ENCODE data around the gene MGAT1. TPM values are rescaled to one million over a fixed set of nuclear protein-coding genes. Genes with fewer than 3 reads are reported as not detected.
"Not testable (repeated sequence)": the region's sequence is repeated elsewhere in the genome, so short reads cannot be mapped to it uniquely, and the experiment has no call there.

Gene MGAT1
- total RNA-seq, 1 donor from 2014 or later, result 124 TPM

- peak; percentile 92 for DNase-seq
These were observed 18.0 kb downstream of the MGAT1 start for GRCh38 chr5:180784497-180785097.

- no peak for DNase-seq
These were observed 19.1 kb downstream of the MGAT1 start for GRCh38 chr5:180783340-180784052.

GRCh38 chr5:180782748-180783147 is 19.9 kb downstream of the MGAT1 start:
- no peak for DNase-seq

- DNase-seq, result not testable (repeated sequence)
These were observed 20.7 kb downstream of the MGAT1 start for GRCh38 chr5:180781900-180782326.

GRCh38 chr5:180779985-180780610 is 22.5 kb downstream of the MGAT1 start:
- DNase-seq, result no peak

- DNase-seq, result no peak
These were observed 25.1 kb downstream of the MGAT1 start for GRCh38 chr5:180777475-180777874.

- no peak for DNase-seq
These were observed 26.2 kb downstream of the MGAT1 start for GRCh38 chr5:180776376-180776775.

GRCh38 chr5:180775624-180776023 is 27.0 kb downstream of the MGAT1 start:
- no peak for DNase-seq

- no peak for DNase-seq
These were observed 30.8 kb downstream of the MGAT1 start for GRCh38 chr5:180771839-180772238.

- DNase-seq, result no peak
These were observed 32.8 kb downstream of the MGAT1 start for GRCh38 chr5:180769821-180770220.

- no peak for DNase-seq
These were observed 47.0 kb downstream of the MGAT1 start for GRCh38 chr5:180755601-180756000.

- DNase-seq, result no peak
These were observed 58.4 kb downstream of the MGAT1 start for GRCh38 chr5:180744253-180744652.

GRCh38 chr5:180742727-180743126 is 59.9 kb downstream of the MGAT1 start:
- DNase-seq, result no peak

- DNase-seq, result not testable (repeated sequence)
These were observed 61.7 kb downstream of the MGAT1 start for GRCh38 chr5:180740953-180741352.

GRCh38 chr5:180739958-180740357 is 62.6 kb downstream of the MGAT1 start, which contains the start of gene OR2Y1:
OR2Y1 (minus strand) TSS chr5:180740058; CDS start chr5:180740058, 0 bp downstream.
- no peak for DNase-seq

- DNase-seq, result no peak
These were observed 63.3 kb downstream of the MGAT1 start for GRCh38 chr5:180739271-180739670.

- no peak for DNase-seq
These were observed 66.1 kb downstream of the MGAT1 start for GRCh38 chr5:180736536-180736935.

Other genes starting within 250 kb of the MGAT1 start
- 0.74 and 0.85 TPM in 2 replicates for gene SCGB3A1, start 211.3 kb downstream of the MGAT1 start, total RNA-seq
- gene FLT4, start 153.2 kb downstream of the MGAT1 start, total RNA-seq, result 341 and 471 TPM in 2 replicates
- not detected in 2 replicates for gene OR2Y1, start 62.7 kb downstream of the MGAT1 start, total RNA-seq
- 21.5 and 23.1 TPM in 2 replicates for gene ZFP62, start 58.5 kb upstream of the MGAT1 start, total RNA-seq
- 0.17 and 0.19 TPM in 2 replicates for gene BTNL8, start 96.4 kb upstream of the MGAT1 start, total RNA-seq
- gene BTNL3, start 186.0 kb upstream of the MGAT1 start, total RNA-seq, result not detected in 2 replicates
- gene BTNL9, start 237.5 kb upstream of the MGAT1 start, total RNA-seq, result 0.05 and 0.17 TPM in 2 replicates

Data from dermis blood vessel endothelial cell (primary cell).